ENCODE results near the gene CCDC57.
"Not testable (repeated sequence)": the region's sequence is repeated elsewhere in the genome, so short reads cannot be mapped to it uniquely, and the experiment has no call there.

Gene CCDC57

GRCh38 chr17:82194765-82195164, 17.9 kb downstream of the CCDC57 start:
- Mint-ChIP-seq H3K27ac (no peak overlapping the region), H3K4me1 (peaks cover 10% of the 10 kb centered on the region), H3K36me3 (peaks cover 78% of the 10 kb centered on the region), H3K4me3 (no peak overlapping the region), H3K9me3 (no peaks in the 10 kb centered on the region)
- ATAC-seq, result no peak
- no peak for DNase-seq (ENCODE audit: low spot score in 2 of 2)

GRCh38 chr17:82193520-82194220, 19.0 kb downstream of the CCDC57 start:
- DNase-seq (ENCODE audit: low spot score in 2 of 2) (no peak), ATAC-seq (no peak)
- H3K36me3 Mint-ChIP-seq, result peaks cover 73% of the 10 kb centered on the region
- H3K4me3 Mint-ChIP-seq, result no peak overlapping the region
- H3K9me3 Mint-ChIP-seq, result no peaks in the 10 kb centered on the region
- H3K4me1 Mint-ChIP-seq, result peaks cover 10% of the 10 kb centered on the region
- no peak overlapping the region for H3K27ac Mint-ChIP-seq

DNA sequence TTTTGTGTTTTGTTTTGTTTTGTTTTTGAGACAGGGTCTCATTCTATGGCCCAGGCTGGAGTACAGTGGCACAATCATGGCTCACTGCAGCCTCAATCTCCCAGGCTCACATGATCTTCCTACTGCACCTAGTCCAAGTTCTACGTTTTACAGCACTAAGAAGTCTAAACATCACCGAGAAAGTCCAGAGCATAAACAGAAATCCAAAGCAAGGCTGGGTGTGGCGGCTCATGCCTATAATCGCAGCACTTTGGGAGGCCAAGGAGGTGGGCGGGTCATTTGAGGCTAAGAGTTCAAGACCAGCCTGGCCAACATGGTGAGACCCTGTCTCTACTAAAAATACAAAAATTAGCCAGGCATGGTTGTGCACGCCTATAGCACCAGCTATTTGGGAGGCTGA, 19.6 kb downstream of the CCDC57 start:
- not testable (repeated sequence) for H3K9me3 Mint-ChIP-seq; H3K27ac Mint-ChIP-seq; H3K4me1 Mint-ChIP-seq; ATAC-seq; H3K4me3 Mint-ChIP-seq; DNase-seq (ENCODE audit: low spot score in 2 of 2)
- peaks cover 71% of the 10 kb centered on the region for H3K36me3 Mint-ChIP-seq

- peaks cover 47% of the 10 kb centered on the region for H3K36me3 Mint-ChIP-seq
- no peaks in the 10 kb centered on the region for H3K4me1 Mint-ChIP-seq
- H3K9me3 Mint-ChIP-seq, result no peaks in the 10 kb centered on the region
- DNase-seq (ENCODE audit: low spot score in 2 of 2) (no peak), ATAC-seq (no peak)
- no peak overlapping the region for H3K4me3 Mint-ChIP-seq
- no peak overlapping the region for H3K27ac Mint-ChIP-seq
These were observed 24.4 kb downstream of the CCDC57 start for GRCh38 chr17:82188001-82188961.

GRCh38 chr17:82187500-82187899, 25.1 kb downstream of the CCDC57 start:
- no peak for ATAC-seq
- Mint-ChIP-seq H3K27ac (no peak overlapping the region), H3K36me3 (peaks cover 43% of the 10 kb centered on the region), H3K9me3 (no peaks in the 10 kb centered on the region), H3K4me3 (no peak overlapping the region), H3K4me1 (no peaks in the 10 kb centered on the region)
- DNase-seq (ENCODE audit: low spot score in 2 of 2), result no peak

DNA sequence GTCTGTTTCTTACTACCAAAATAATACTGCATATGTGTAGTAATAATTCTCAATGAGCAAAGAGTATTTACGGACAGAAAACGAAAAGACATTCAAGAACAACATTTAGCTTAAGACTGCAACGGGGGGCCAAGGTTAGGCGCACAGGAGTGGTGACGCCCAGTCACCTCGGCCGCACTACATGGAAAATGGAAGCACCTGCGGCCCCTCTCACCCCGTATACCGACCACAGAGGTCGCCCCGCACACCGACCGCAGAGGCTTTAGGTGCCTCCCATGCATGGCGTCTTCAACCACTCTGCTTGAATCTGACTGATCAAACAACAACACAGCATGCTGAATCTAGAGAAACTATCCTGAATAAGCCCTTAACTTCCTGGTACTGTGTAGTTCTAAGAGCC, 26.4 kb downstream of the CCDC57 start:
- no peak for ATAC-seq
- Mint-ChIP-seq H3K9me3 (no peaks in the 10 kb centered on the region), H3K4me1 (no peaks in the 10 kb centered on the region), H3K4me3 (no peak overlapping the region), H3K27ac (no peak overlapping the region), H3K36me3 (peaks cover 45% of the 10 kb centered on the region)
- no peak for DNase-seq (ENCODE audit: low spot score in 2 of 2)

GRCh38 chr17:82184761-82185160, 27.9 kb downstream of the CCDC57 start:
- no peaks in the 10 kb centered on the region for H3K4me1 Mint-ChIP-seq
- H3K4me3 Mint-ChIP-seq, result no peak overlapping the region
- peaks cover 42% of the 10 kb centered on the region for H3K36me3 Mint-ChIP-seq
- H3K27ac Mint-ChIP-seq, result no peak overlapping the region
- DNase-seq (ENCODE audit: low spot score in 2 of 2) (no peak), ATAC-seq (no peak)
- no peaks in the 10 kb centered on the region for H3K9me3 Mint-ChIP-seq

DNA sequence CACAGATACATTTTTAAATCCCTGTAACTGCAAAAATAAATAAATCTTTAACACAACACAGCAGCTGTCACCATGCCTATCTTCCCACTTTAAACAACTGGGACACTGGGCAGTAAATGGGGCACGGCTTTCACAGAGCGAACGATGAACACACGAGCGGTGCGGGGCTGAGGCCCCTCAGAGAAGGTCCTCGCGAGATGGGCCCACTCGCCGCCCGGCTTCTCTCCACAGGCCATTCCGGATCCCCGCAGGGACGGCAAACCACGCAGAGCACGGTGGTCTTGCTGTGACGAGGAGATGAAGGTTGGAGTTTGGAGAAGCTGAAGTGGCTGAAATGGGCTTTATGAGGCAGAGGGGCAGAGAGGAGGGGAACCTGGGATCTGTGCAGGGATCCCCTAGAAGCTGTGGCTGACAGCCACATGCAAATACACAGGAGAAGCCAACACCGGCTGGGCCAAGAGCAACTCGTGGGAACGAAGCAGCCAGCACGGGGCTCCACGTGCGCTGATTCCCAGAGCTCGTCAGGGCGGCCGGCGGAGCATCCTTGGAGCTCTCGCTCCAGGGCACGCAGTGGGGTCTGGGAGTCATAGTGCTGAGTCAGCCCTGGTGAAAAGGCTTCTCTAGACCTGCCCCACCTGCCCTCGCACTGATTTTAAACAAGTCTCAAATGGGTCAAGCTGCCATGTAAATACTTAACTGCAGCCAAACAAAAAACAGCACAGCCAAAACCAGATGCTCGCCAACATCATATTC, 31.7 kb downstream of the CCDC57 start:
- Mint-ChIP-seq H3K27ac (no peak overlapping the region), H3K9me3 (no peaks in the 10 kb centered on the region), H3K4me1 (no peaks in the 10 kb centered on the region), H3K4me3 (no peak overlapping the region), H3K36me3 (peaks cover 38% of the 10 kb centered on the region)
- ATAC-seq (no peak), DNase-seq (ENCODE audit: low spot score in 2 of 2) (no peak)

DNA sequence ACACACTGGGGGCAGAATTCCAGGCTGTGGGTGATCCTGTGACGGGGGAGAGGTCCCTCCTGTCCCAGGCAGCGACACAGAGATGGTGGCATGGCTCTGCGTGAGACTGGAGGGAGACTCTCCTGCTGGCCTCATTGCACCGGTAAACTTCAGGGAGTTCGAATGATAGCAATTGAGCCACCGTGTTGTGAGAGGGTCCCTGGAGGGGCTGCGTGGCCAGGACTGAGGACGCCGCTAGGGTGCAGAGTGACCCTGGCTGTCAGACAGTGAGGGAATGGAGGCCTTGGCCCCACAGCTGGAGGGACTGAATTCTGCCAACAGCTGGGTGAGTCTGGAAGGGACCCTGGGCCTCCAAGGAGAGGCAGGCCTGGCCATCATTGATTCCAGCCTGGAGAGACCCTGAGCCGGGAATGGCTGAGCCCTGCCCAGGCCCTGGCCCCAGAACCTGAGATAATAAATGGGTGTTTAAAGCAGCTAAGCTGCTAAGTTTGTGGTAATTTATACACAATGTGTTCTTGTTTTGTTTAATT, 32.6 kb downstream of the CCDC57 start:
- peak overlapping the region; percentile 48 for H3K27ac Mint-ChIP-seq

DNA sequence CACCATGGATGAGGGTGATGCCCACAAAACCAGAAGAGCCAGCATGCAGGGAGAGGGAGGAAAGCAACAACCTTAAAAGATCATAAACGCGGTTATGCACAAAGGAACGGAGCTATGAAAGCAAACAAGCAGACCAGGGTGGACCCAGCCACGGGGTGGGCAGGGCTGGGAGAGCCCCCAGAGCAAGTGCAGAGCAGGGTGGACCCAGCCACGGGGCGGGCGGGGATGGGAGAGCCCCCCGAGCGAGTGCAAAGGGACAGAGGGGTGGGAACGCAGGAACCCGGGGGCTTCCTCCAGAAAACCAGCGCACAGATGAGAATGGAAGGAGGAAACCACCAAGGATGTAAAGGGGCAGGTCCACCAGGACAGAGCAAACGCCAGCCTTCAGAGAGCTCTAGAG, 33.2 kb downstream of the CCDC57 start:
- Mint-ChIP-seq H3K4me3 (no peak overlapping the region), H3K4me1 (no peaks in the 10 kb centered on the region), H3K27ac (peak overlapping the region; percentile 48), H3K9me3 (no peaks in the 10 kb centered on the region), H3K36me3 (peaks cover 27% of the 10 kb centered on the region)
- ATAC-seq, result no peak
- DNase-seq (ENCODE audit: low spot score in 2 of 2), result no peak

More for the DNA sequence above, 32.6 kb downstream of the CCDC57 start:
- Mint-ChIP-seq H3K4me3 (no peak overlapping the region), H3K9me3 (no peaks in the 10 kb centered on the region), H3K36me3 (peaks cover 33% of the 10 kb centered on the region), H3K4me1 (no peaks in the 10 kb centered on the region)
- ATAC-seq (no peak), DNase-seq (ENCODE audit: low spot score in 2 of 2) (no peak)

DNA sequence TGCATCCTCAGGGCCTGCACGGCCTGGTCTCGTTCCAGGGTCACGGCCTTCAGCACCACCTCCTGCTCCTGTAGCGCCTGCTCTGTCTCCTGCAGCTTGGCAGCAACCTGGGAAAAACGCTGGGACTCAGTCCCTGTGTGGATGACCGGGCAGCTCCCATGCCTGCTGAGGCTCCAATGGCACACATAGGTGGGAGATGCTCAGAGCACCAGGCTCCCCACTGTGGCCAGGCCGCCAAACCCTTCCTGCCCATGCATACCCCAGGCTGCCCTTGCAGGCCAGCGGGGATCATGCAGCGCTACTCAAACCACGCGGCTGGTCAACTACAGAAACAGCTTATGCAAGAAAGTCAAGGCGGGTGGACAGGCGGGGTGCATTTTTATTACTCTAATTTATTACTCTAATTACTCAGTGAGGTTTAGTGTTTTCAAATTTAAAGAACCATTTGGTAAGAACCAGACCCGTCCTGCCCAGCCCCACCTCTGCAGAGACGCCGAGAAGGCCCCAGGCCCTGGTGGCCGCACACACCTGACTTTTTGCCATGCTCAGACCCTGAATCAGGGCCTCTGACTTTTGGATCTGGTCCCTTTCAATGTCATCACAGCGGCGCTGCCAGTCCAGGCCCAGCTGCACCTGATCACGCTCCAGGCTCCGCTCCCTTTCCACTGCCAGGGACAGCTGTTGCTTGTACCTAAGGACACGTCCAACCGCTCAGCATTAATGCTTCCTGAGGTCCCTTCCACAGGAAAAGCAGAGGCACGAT, 34.0 kb downstream of the CCDC57 start:
- Mint-ChIP-seq H3K27ac (peak overlapping the region; percentile 48), H3K4me1 (no peaks in the 10 kb centered on the region), H3K4me3 (no peak overlapping the region), H3K36me3 (peaks cover 22% of the 10 kb centered on the region), H3K9me3 (no peaks in the 10 kb centered on the region)
- ATAC-seq (no peak), DNase-seq (ENCODE audit: low spot score in 2 of 2) (no peak)

- DNase-seq (ENCODE audit: low spot score in 2 of 2) (no peak), ATAC-seq (no peak)
- no peak overlapping the region for H3K27ac Mint-ChIP-seq
- peaks cover 18% of the 10 kb centered on the region for H3K36me3 Mint-ChIP-seq
- H3K4me1 Mint-ChIP-seq, result no peaks in the 10 kb centered on the region
- no peaks in the 10 kb centered on the region for H3K9me3 Mint-ChIP-seq
- no peak overlapping the region for H3K4me3 Mint-ChIP-seq
These were observed 34.7 kb downstream of the CCDC57 start for GRCh38 chr17:82177761-82178498.

GRCh38 chr17:82177276-82177675, 35.4 kb downstream of the CCDC57 start:
- no peak overlapping the region for H3K4me3 Mint-ChIP-seq
- no peak for ATAC-seq
- no peak overlapping the region for H3K27ac Mint-ChIP-seq
- no peak for DNase-seq (ENCODE audit: low spot score in 2 of 2)
- H3K36me3 Mint-ChIP-seq, result peaks cover 17% of the 10 kb centered on the region
- no peaks in the 10 kb centered on the region for H3K4me1 Mint-ChIP-seq
- H3K9me3 Mint-ChIP-seq, result no peaks in the 10 kb centered on the region

DNA sequence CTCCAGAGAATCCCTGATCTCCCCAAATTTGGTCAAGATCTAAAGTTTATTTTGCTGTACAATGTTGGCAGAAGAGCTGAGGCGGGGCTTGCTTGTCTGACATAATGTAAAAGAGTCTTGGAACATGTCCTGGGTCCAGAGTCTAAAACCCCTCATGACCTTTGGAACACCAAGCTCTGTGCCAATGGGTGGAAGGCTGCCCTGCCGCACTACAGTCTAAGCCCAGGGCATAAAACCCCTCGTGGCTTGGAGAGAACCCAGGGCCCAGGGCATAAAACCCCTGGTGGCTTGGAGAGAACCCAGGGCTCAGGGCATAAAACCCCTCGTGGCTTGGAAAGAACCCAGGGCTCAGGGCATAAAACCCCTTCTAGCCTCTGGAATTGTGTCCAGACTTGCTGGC, 36.7 kb downstream of the CCDC57 start:
- H3K36me3 Mint-ChIP-seq, result peaks cover 13% of the 10 kb centered on the region
- H3K4me3 Mint-ChIP-seq, result no peak overlapping the region
- no peak for DNase-seq (ENCODE audit: low spot score in 2 of 2)
- no peak for ATAC-seq
- no peaks in the 10 kb centered on the region for H3K4me1 Mint-ChIP-seq
- no peak overlapping the region for H3K27ac Mint-ChIP-seq
- H3K9me3 Mint-ChIP-seq, result no peaks in the 10 kb centered on the region
